A549 treated with RU486 at 1 μM for 4 hours (cell line): ENCODE measurements around the gene GAS2L1. TPM values are rescaled to one million over a fixed set of nuclear protein-coding genes. Genes with fewer than 3 reads are reported as not detected.

Source experiments
- total RNA-seq: library from RNA; stranded (reverse); fragments of 200-300 nt; extraction: Qiagen RNA extraction; gene quantifications from 5 replicates; pipeline ENCODE4 v1.2.3, GENCODE V29; 2022; ENCODE audit warnings: low read depth

The GAS2L1 gene
- 18.2 to 33.4 TPM (median 28.1 TPM) in 5 replicates for total RNA-seq

GRCh38 chr22:29306175-29306834, at the start of gene GAS2L1:
Gene GAS2L1 (plus strand): TSS chr22:29306650. CDS start chr22:29308106, 1,456 bp downstream.

DNA sequence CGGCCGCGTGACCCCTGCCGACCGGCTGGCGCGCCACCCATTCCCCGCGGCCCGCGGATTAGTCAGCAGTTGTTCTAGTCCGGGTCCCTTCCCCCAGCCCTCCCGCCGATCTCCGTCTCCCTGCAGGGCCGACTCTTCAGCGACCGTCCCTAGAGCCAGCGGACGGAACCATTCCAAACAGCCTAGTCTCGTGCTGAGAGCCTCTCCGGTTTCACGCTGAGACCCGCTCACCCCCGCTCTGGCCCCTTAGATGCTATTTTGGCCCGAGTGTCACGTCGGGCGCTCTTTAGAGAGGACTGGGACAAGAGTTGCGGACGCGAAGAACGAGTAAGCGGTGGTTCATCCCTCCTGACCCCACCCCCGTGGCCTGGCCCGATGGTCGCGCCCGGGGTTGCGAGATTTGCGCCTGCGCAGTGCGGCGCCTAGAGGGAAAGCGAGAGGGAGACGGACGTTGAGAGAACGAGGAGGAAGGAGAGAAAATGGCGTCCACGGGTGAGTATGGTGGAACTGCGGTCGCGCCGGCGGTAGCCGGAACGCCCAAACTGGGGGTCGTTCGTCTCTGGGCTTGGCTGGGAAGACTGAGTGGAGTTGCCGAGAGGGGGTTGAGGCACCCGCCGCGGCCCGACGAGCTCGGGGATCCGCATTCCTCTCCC, 38.5 kb upstream of the GAS2L1 start, which contains the start of the genes EWSR1 and RHBDD3:
Gene EWSR1, plus strand, starts transcription at position 411 of the 653 bp plus-strand sequence. Its CDS starts 69 bp downstream, at position 480.
Gene RHBDD3, minus strand, starts transcription at position 124 of the 653 bp plus-strand sequence. CDS start 2,355 bp downstream, outside the sequence.

GRCh38 chr22:29315286-29316140, 9.1 kb downstream of the GAS2L1 start, which contains the start of gene RASL10A:
Gene RASL10A (minus strand): TSS chr22:29315697. CDS start chr22:29315246, 451 bp downstream.

Other genes with a start within 250 kb of the GAS2L1 start
- not detected in 5 replicates for gene C22orf31, start 244.8 kb upstream of the GAS2L1 start, total RNA-seq
- gene KREMEN1, start 233.6 kb upstream of the GAS2L1 start, total RNA-seq = 1.9 to 4.6 TPM (median 3.9 TPM) in 5 replicates
- gene EMID1, start 100.8 kb upstream of the GAS2L1 start, total RNA-seq = 0.32 to 0.61 TPM (median 0.43 TPM) in 5 replicates
- 20.0 to 28.0 TPM (median 26.0 TPM) in 5 replicates for gene RHBDD3, start 38.7 kb upstream of the GAS2L1 start, total RNA-seq
- 223 to 231 TPM (median 229 TPM) in 5 replicates for gene EWSR1, start 38.4 kb upstream of the GAS2L1 start, total RNA-seq
- gene RASL10A, start 9.0 kb downstream of the GAS2L1 start, total RNA-seq = 0.16 to 0.35 TPM (median 0.16 TPM) in 3 of 5 replicates, not detected in the others
- gene AP1B1, start 81.9 kb downstream of the GAS2L1 start, total RNA-seq = 23.0 to 27.7 TPM (median 26.0 TPM) in 5 replicates
- gene RFPL1, start 131.9 kb downstream of the GAS2L1 start, total RNA-seq = not detected in 5 replicates
- 0.07 to 0.10 TPM (median 0.08 TPM) in 4 of 5 replicates, not detected in the other for gene NEFH, start 173.6 kb downstream of the GAS2L1 start, total RNA-seq
- gene THOC5, start 247.1 kb downstream of the GAS2L1 start, total RNA-seq = 28.8 to 33.3 TPM (median 31.2 TPM) in 5 replicates